Measurements from ENCODE around the gene FAM20B. TPM values are rescaled to one million over a fixed set of nuclear protein-coding genes. Genes with fewer than 3 reads are reported as not detected.

FAM20B gene
- total RNA-seq, 2 experiments from 2014 or later, result 35.0 to 37.1 TPM

DNA sequence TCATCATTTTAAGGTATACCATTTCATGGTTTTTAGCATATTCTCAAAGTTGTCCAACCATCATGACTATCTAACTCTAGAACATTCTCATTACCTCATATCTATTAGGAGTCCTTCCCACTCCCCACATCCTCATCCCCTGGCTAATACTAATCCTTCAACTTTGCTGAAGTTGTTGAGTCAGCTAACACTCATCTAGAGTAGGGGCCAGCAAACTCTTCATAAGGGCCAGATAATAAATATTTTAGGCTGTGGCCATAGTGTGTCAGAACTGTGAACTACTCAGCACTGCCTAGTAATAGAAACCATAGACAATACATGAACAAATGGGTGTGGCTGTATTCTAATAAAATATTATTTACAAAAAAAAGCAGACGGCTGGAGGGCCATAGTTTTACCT, 99.2 kb downstream of the FAM20B start:
- Mint-ChIP-seq H3K27ac (no peak overlapping the region), H3K27me3 (no peaks in the 10 kb centered on the region), H3K4me1 (peaks cover 11% of the 10 kb centered on the region), H3K36me3 (peaks cover 4% of the 10 kb centered on the region), H3K4me3 (no peak overlapping the region), H3K9me3 (no peaks in the 10 kb centered on the region)
- ATAC-seq (ENCODE audit: low read depth) (no peak), DNase-seq (no peak)
- POLR2A ChIA-PET, result no interaction called here

Other genes with a start within 250 kb of the FAM20B start
- gene ANGPTL1, start 154.8 kb upstream of the FAM20B start, total RNA-seq, result not detected
- gene TOR3A, start 56.2 kb downstream of the FAM20B start, total RNA-seq, result 10 to 100 TPM; 41.5 to 45.1 TPM
- 10 to 100 TPM in 1 of 2 experiments, 1 to 10 TPM in 1; 9.7 to 11.2 TPM for gene ABL2, start 203.8 kb downstream of the FAM20B start, total RNA-seq